H9 (cell line): Measurements from ENCODE around the gene KIRREL3. TPM values are rescaled to one million over a fixed set of nuclear protein-coding genes. Genes with fewer than 3 reads are reported as not detected.

Source experiments
- DNase-seq: peaks from one replicate; pipeline ENCODE4 v3.0.0-alpha.2; 2017
- H2AFZ ChIP-seq: one replicate; pipeline ENCODE4 v1.6.1; 2013; ENCODE audit warnings: mild to moderate bottlenecking, low read length, control low read depth, moderate library complexity
- H2AK5ac ChIP-seq: 2 replicates; pipeline ENCODE4 v1.6.1; 2013; ENCODE audit warnings: low read length, control low read depth, mixed read lengths; ENCODE audit not compliant: insufficient read length
- H2BK120ac ChIP-seq: one replicate; pipeline ENCODE4 v1.6.1; 2013; ENCODE audit warnings: low read depth, mild to moderate bottlenecking, low read length, control low read depth, inconsistent platforms; ENCODE audit not compliant: poor library complexity, severe bottlenecking
- H2BK12ac ChIP-seq: 2 replicates; pipeline ENCODE4 v1.6.1; 2013; ENCODE audit warnings: low read length, control low read depth, mixed read lengths, low read depth; ENCODE audit not compliant: insufficient read length
- H2BK15ac ChIP-seq: 2 replicates; pipeline ENCODE4 v1.6.1; 2013; ENCODE audit warnings: low read depth, low read length, control low read depth
- H2BK20ac ChIP-seq: one replicate; pipeline ENCODE4 v1.6.1; 2013; ENCODE audit warnings: low read depth, mild to moderate bottlenecking, low read length, control low read depth, inconsistent platforms; ENCODE audit not compliant: poor library complexity, severe bottlenecking
- H2BK5ac ChIP-seq: 2 replicates; pipeline ENCODE4 v1.6.1; 2013; ENCODE audit warnings: low read length, control low read depth, mixed read lengths; ENCODE audit not compliant: insufficient read length
- H3K14ac ChIP-seq: 2 replicates; pipeline ENCODE4 v1.6.1; 2013; ENCODE audit warnings: low read length, control low read depth; ENCODE audit not compliant: insufficient read depth
- H3K18ac ChIP-seq: 2 replicates; pipeline ENCODE4 v1.6.1; 2013; ENCODE audit warnings: low read depth, mild to moderate bottlenecking, mixed read lengths, low read length, control low read depth; ENCODE audit not compliant: insufficient read length
- H3K23ac ChIP-seq: 2 replicates; pipeline ENCODE4 v1.6.1; 2013; ENCODE audit warnings: low read length, control low read depth, mixed read lengths, low read depth; ENCODE audit not compliant: insufficient read length
- H3K23me2 ChIP-seq: 2 replicates; pipeline ENCODE4 v1.6.1; 2013; ENCODE audit warnings: low read depth, mild to moderate bottlenecking, mixed read lengths, low read length, control low read depth; ENCODE audit not compliant: insufficient read length, poor library complexity, severe bottlenecking
- H3K27ac ChIP-seq: 2 replicates; pipeline ENCODE4 v1.5.1; 2013; ENCODE audit warnings: low read length, control low read depth, mixed read lengths, low read depth; ENCODE audit not compliant: insufficient read length
- H3K27me3 ChIP-seq: 2 replicates; pipeline ENCODE4 v1.6.1; 2013; ENCODE audit warnings: low read length, control low read depth, inconsistent platforms; ENCODE audit not compliant: insufficient read depth
- H3K4ac ChIP-seq: 2 replicates; pipeline ENCODE4 v1.6.1; 2013; ENCODE audit warnings: low read depth, mild to moderate bottlenecking, control low read depth, inconsistent platforms, low read length, moderate library complexity
- H3K4me1 ChIP-seq: 2 replicates; pipeline ENCODE4 v1.6.1; 2013; ENCODE audit warnings: low read length, control low read depth, inconsistent platforms; ENCODE audit not compliant: insufficient read depth
- H3K4me2 ChIP-seq: 2 replicates; pipeline ENCODE4 v1.6.1; 2013; ENCODE audit warnings: low read length, control low read depth, mixed read lengths; ENCODE audit not compliant: insufficient read length, insufficient read depth
- H3K56ac ChIP-seq: 2 replicates; pipeline ENCODE4 v1.6.1; 2013; ENCODE audit warnings: low read depth, mild to moderate bottlenecking, mixed read lengths, low read length, control low read depth; ENCODE audit not compliant: insufficient read length
- H3K79me1 ChIP-seq: 2 replicates; pipeline ENCODE4 v1.6.1; 2013; ENCODE audit warnings: low read depth, mild to moderate bottlenecking, moderate library complexity, low read length, control low read depth, inconsistent platforms; ENCODE audit not compliant: insufficient read depth, poor library complexity, severe bottlenecking
- H3K79me2 ChIP-seq: 2 replicates; pipeline ENCODE4 v1.6.1; 2013; ENCODE audit warnings: low read length, control low read depth, inconsistent platforms; ENCODE audit not compliant: insufficient read depth
- H3K9ac ChIP-seq: 2 replicates; pipeline ENCODE4 v1.6.1; 2013; ENCODE audit warnings: low read length, control low read depth, mixed read lengths; ENCODE audit not compliant: insufficient read length; ENCODE audit errors: extremely low read depth
- H3K9me3 ChIP-seq: one replicate; pipeline ENCODE4 v1.6.1; 2013; ENCODE audit warnings: low read depth, low read length, inconsistent platforms; ENCODE audit not compliant: control insufficient read depth
- H3T11ph ChIP-seq: one replicate; pipeline ENCODE4 v1.6.1; 2013; ENCODE audit warnings: mild to moderate bottlenecking, low read length, control low read depth, inconsistent platforms
- H4K20me1 ChIP-seq: one replicate; pipeline ENCODE4 v1.6.1; 2013; ENCODE audit not compliant: control insufficient read depth, insufficient read length, insufficient read depth
- H4K5ac ChIP-seq: 2 replicates; pipeline ENCODE4 v1.6.1; 2013; ENCODE audit warnings: low read depth, mild to moderate bottlenecking, mixed read lengths, low read length, control low read depth; ENCODE audit not compliant: insufficient read length
- H4K8ac ChIP-seq: replicated peaks from 2 replicates; pipeline ENCODE4 v1.6.1; 2013; ENCODE audit warnings: low read length, control low read depth, mixed read lengths, low read depth; ENCODE audit not compliant: insufficient read length
- H4K91ac ChIP-seq: 2 replicates; pipeline ENCODE4 v1.6.1; 2013; ENCODE audit warnings: low read depth, mild to moderate bottlenecking, moderate library complexity, mixed read lengths, low read length, control low read depth; ENCODE audit not compliant: insufficient read length
- H3K27ac Mint-ChIP-seq, 3 experiments: 2 replicates in 2 of 3; 3 replicates in 1 of 3; pipeline ENCODE4 v1.8.0; 2020 to 2021; ENCODE audit warnings: mixed read lengths in 3 of 3, mild to moderate bottlenecking in 1 of 3, moderate library complexity in 1 of 3
- H3K27me3 Mint-ChIP-seq: 2 replicates; pipeline ENCODE4 v1.8.0; 2021; ENCODE audit warnings: low read depth, mild to moderate bottlenecking, moderate library complexity, mixed read lengths
- H3K36me3 Mint-ChIP-seq, 3 experiments: 2 replicates in 2 of 3; 3 replicates in 1 of 3; pipeline ENCODE4 v1.8.0; 2020 to 2021; ENCODE audit warnings: low read depth in 3 of 3, mixed read lengths in 3 of 3; ENCODE audit not compliant: insufficient read depth in 1 of 3
- H3K4me1 Mint-ChIP-seq, 2 experiments: 2 replicates each; pipeline ENCODE4 v1.8.0; 2020; ENCODE audit warnings: mixed read lengths in 2 of 2
- H3K4me3 Mint-ChIP-seq, 2 experiments: 2 replicates in 1 of 2; 3 replicates in 1 of 2; pipeline ENCODE4 v1.8.0; 2020 to 2021; ENCODE audit warnings: mild to moderate bottlenecking in 2 of 2, mixed read lengths in 2 of 2, moderate library complexity in 1 of 2
- H3K9me3 Mint-ChIP-seq, 2 experiments: 2 replicates in 1 of 2; 3 replicates in 1 of 2; pipeline ENCODE4 v1.8.0; 2020; ENCODE audit warnings: mild to moderate bottlenecking in 2 of 2, mixed read lengths in 2 of 2, moderate library complexity in 1 of 2
- WGBS: extraction: QIAGEN DNeasy Blood & Tissue Kit; methylation state at CpG from one replicate; pipeline ENCODE4 v1.1.7; 2013; ENCODE audit warnings: missing lambda C conversion rate, low lambda C conversion rate, mixed read lengths; ENCODE audit not compliant: insufficient read length; ENCODE audit errors: extremely low coverage; 5-methylcytosine and 5-hydroxymethylcytosine counted together
- total RNA-seq: library from RNA; stranded (reverse); gene quantifications from 2 replicates; pipeline ENCODE4 v1.2.1, GENCODE V29; 2021
- TF ChIP-seq, protein P1 (sequence below): fragments of 200-600 bp; sonication (generic); conservative IDR thresholded peaks from 3 replicates; pipeline ENCODE4 v1.8.0; 2021; ENCODE audit warnings: antibody characterized with exemption, mild to moderate bottlenecking

Gene KIRREL3
- total RNA-seq, 1 experiment from 2014 or later, result 0.17 TPM

DNA sequence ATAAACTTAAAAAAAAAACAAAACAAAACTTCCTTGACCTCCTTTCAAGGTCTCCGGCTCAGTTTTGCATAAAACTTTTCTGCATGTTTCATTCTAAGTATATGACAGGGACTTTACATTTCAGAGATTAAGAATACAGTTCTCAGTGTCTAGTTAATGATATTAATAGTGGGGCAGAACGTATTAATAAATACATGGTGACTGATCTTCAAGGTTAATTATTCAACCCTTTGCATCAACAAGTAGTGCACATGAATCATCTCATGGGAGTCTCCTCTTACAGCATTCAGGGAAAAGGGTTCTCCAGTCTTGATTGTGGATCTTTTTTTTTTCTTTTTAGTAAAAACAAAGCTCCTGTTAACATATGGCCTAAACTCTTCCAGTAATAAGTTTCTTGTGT is 146.8 kb downstream of the KIRREL3 start:
- Histone ChIP-seq H4K20me1 (no peaks in the 10 kb centered on the region), H3K18ac (no peak overlapping the region), H2BK12ac (no peak overlapping the region), H3K9ac (no peak overlapping the region), H2AFZ (no peak overlapping the region), H2BK120ac (no peak overlapping the region), H3K4me2 (no peak overlapping the region), H3K4me1 (no peaks in the 10 kb centered on the region), H4K5ac (no peak overlapping the region), H4K8ac (no peak overlapping the region), H3K27ac (no peak overlapping the region), H3K14ac (no peak overlapping the region), H2BK20ac (no peak overlapping the region), H2AK5ac (no peak overlapping the region), H3T11ph (no peak overlapping the region), H3K79me1 (no peaks in the 10 kb centered on the region), H4K91ac (no peak overlapping the region), H3K9me3 (no peaks in the 10 kb centered on the region), H3K79me2 (no peaks in the 10 kb centered on the region), H3K27me3 (no peaks in the 10 kb centered on the region), H2BK5ac (no peak overlapping the region), H3K23ac (no peak overlapping the region), H3K23me2 (no peaks in the 10 kb centered on the region), H2BK15ac (no peak overlapping the region), H3K4ac (no peak overlapping the region), H3K56ac (no peak overlapping the region)
- no peak overlapping the region for H3K27ac Mint-ChIP-seq
- no CpG with 5 or more reads among the region's 2 CpGs for WGBS
- peaks cover 1% of the 10 kb centered on the region; the same call in 1 of the 2 replicates for H3K27me3 Mint-ChIP-seq
- DNase-seq, result no peak
- H3K4me1 Mint-ChIP-seq, result peaks cover 0 to 6% of the 10 kb centered on the region in 2 experiments; a peak in 1 of 4 replicates
- TF ChIP-seq, protein P1, sequence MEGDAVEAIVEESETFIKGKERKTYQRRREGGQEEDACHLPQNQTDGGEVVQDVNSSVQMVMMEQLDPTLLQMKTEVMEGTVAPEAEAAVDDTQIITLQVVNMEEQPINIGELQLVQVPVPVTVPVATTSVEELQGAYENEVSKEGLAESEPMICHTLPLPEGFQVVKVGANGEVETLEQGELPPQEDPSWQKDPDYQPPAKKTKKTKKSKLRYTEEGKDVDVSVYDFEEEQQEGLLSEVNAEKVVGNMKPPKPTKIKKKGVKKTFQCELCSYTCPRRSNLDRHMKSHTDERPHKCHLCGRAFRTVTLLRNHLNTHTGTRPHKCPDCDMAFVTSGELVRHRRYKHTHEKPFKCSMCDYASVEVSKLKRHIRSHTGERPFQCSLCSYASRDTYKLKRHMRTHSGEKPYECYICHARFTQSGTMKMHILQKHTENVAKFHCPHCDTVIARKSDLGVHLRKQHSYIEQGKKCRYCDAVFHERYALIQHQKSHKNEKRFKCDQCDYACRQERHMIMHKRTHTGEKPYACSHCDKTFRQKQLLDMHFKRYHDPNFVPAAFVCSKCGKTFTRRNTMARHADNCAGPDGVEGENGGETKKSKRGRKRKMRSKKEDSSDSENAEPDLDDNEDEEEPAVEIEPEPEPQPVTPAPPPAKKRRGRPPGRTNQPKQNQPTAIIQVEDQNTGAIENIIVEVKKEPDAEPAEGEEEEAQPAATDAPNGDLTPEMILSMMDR, result no peak
- H3K9me3 Mint-ChIP-seq, result no peaks in the 10 kb centered on the region; a peak in 1 of 5 replicates
- H3K36me3 Mint-ChIP-seq, result no peaks in the 10 kb centered on the region
- no peak overlapping the region for H3K4me3 Mint-ChIP-seq
